PC-3 (cell line): Measurements from ENCODE around the gene PTGER2. TPM values are rescaled to one million over a fixed set of nuclear protein-coding genes. Genes with fewer than 3 reads are reported as not detected.

Experiments
- ATAC-seq: fragments of 200-7000 bp; cut with Tn5 transposase; 2 replicates; pipeline ENCODE4 v1.9.1; 2020; ENCODE audit warnings: mild to moderate bottlenecking, moderate library complexity
- BruUV-seq: library from RNA; stranded (reverse); fragments of 400-500 nt; replicated peaks from 2 replicates; lab custom pipeline; 2021; lab: Mats Ljungman, UMichigan
- CTCF ChIA-PET: fragments of 300-600 bp; sonication (Branson Sonifier 250); formaldehyde crosslinking; loops from one replicate; lab custom pipeline; 2022; ENCODE audit warnings: antibody characterized with exemption; lab: Charles Lee
- POLR2A ChIA-PET: fragments of 300-600 bp; sonication (Branson Sonifier 250); formaldehyde crosslinking; loops from one replicate; lab custom pipeline; 2022; ENCODE audit warnings: antibody characterized with exemption; ENCODE audit not compliant: unreplicated experiment; lab: Charles Lee
- DNase-seq: peaks from one replicate; pipeline ENCODE4 v3.0.0-alpha.2; 2015
- H2AFZ ChIP-seq: fragments of 300-600 bp; sonication (generic); 2 replicates; pipeline ENCODE4 v1.6.0; 2016; ENCODE audit warnings: antibody characterized with exemption, low read length
- H3F3A ChIP-seq: fragments of 300-600 bp; sonication (generic); one replicate; pipeline ENCODE4 v1.6.0; 2017; ENCODE audit warnings: antibody characterized with exemption, low read length, control low read depth, mild to moderate bottlenecking; ENCODE audit not compliant: unreplicated experiment
- H3K27ac ChIP-seq: fragments of 300-600 bp; sonication (generic); 2 replicates; pipeline ENCODE4 v1.5.1; 2016; ENCODE audit warnings: mild to moderate bottlenecking, low read length
- H3K27me3 ChIP-seq: fragments of 300-600 bp; sonication (generic); 2 replicates; pipeline ENCODE4 v1.6.1; 2016; ENCODE audit warnings: low read length, mixed read lengths
- H3K36me3 ChIP-seq: fragments of 300-600 bp; sonication (generic); 2 replicates; pipeline ENCODE4 v1.6.1; 2016; ENCODE audit warnings: low read depth, mixed run types, low read length, mixed read lengths
- H3K4me1 ChIP-seq: fragments of 300-600 bp; sonication (generic); 2 replicates; pipeline ENCODE4 v1.5.1; 2016; ENCODE audit warnings: low read length; ENCODE audit not compliant: insufficient read depth
- H3K4me2 ChIP-seq: fragments of 300-600 bp; sonication (generic); 2 replicates; pipeline ENCODE4 v1.6.0; 2016; ENCODE audit warnings: low read length
- H3K4me3 ChIP-seq: fragments of 300-600 bp; sonication (generic); 2 replicates; pipeline ENCODE4 v1.5.1; 2016; ENCODE audit warnings: mild to moderate bottlenecking, low read length, mixed read lengths
- H3K79me2 ChIP-seq: fragments of 300-600 bp; sonication (generic); 2 replicates; pipeline ENCODE4 v1.6.1; 2017; ENCODE audit warnings: low read length, mixed read lengths
- H3K9ac ChIP-seq: fragments of 300-600 bp; sonication (generic); 2 replicates; pipeline ENCODE4 v1.6.0; 2016; ENCODE audit warnings: mild to moderate bottlenecking, low read length
- H3K9me2 ChIP-seq: fragments of 300-600 bp; sonication (generic); replicated peaks from 2 replicates; pipeline ENCODE4 v1.6.1; 2016; ENCODE audit warnings: mixed run types, low read length, mixed read lengths
- H3K9me3 ChIP-seq: fragments of 300-600 bp; sonication (generic); 2 replicates; pipeline ENCODE4 v1.6.1; 2016; ENCODE audit warnings: low read length, mixed read lengths
- H4K20me1 ChIP-seq: fragments of 300-600 bp; sonication (generic); 2 replicates; pipeline ENCODE4 v1.6.1; 2016; ENCODE audit warnings: low read length, mixed read lengths
- CTCF ChIP-seq: fragments of 300-600 bp; sonication (generic); conservative IDR thresholded peaks from 2 replicates; pipeline ENCODE4 v1.5.1; 2017; ENCODE audit warnings: antibody characterized with exemption, low read depth, mild to moderate bottlenecking, low read length
- EZH2 ChIP-seq: fragments of 300-600 bp; sonication (generic); IDR thresholded peaks from one replicate; pipeline ENCODE4 v1.6.1; 2017; ENCODE audit warnings: antibody characterized with exemption, mild to moderate bottlenecking, low read length; ENCODE audit not compliant: unreplicated experiment
- EZH2phosphoT487 ChIP-seq: fragments of 300-600 bp; sonication (generic); IDR thresholded peaks from 2 replicates; pipeline ENCODE4 v1.6.1; 2018; ENCODE audit warnings: mild to moderate bottlenecking, antibody characterized with exemption, low read length, borderline replicate concordance
- intact Hi-C: fragments of 100-400 bp; cut with micrococcal nuclease; formaldehyde crosslinking; loops from 2 replicates; pipeline ENCODE4 v1.9.0; 2023
- total RNA-seq: library from RNA; depleted of rRNA; stranded (reverse); fragments of >200 nt; gene quantifications from 2 replicates; pipeline ENCODE4 v1.2.3, GENCODE V29; 2014

The PTGER2 gene
- total RNA-seq, 1 experiment from 2014 or later = 4.7 TPM

GRCh38 chr14:52277552-52277951 is 36.6 kb upstream of the PTGER2 start:
- no peak for ATAC-seq
- Histone ChIP-seq H3K4me3 (no peak overlapping the region), H3K27ac (no peak overlapping the region), H3K36me3 (no peaks in the 10 kb centered on the region), H4K20me1 (no peaks in the 10 kb centered on the region), H3K27me3 (no peaks in the 10 kb centered on the region), H3F3A (peaks cover 4% of the 10 kb centered on the region), H3K79me2 (no peaks in the 10 kb centered on the region), H3K4me1 (peaks cover 11% of the 10 kb centered on the region), H3K9me2 (no peaks in the 10 kb centered on the region), H2AFZ (no peak overlapping the region), H3K9me3 (no peaks in the 10 kb centered on the region), H3K9ac (no peak overlapping the region), H3K4me2 (no peak overlapping the region)
- TF ChIP-seq EZH2phosphoT487 = no peak
- no peak for TF ChIP-seq EZH2
- TF ChIP-seq CTCF = no peak
- DNase-seq = peak; percentile 31
- intact Hi-C loops = loop anchor here (10.0 kb wide), 1 partner anchor 453 kb away; no protein-coding TSS in a partner anchor
- no TSS peak for BruUV-seq
- ChIA-PET POLR2A (no interaction called here), CTCF (no interaction called here)

GRCh38 chr14:52279408-52279807 is 34.7 kb upstream of the PTGER2 start:
- no peaks in the 10 kb centered on the region for H4K20me1 ChIP-seq
- CTCF ChIA-PET = no interaction called here
- BruUV-seq = no TSS peak
- H3K27me3 ChIP-seq = no peaks in the 10 kb centered on the region
- H3K4me2 ChIP-seq = peak overlapping the region; percentile 42
- 0 out of 2 replicates have a peak overlapping the region, but pooled peaks have one; percentile 14 for H3K27ac ChIP-seq
- H3K36me3 ChIP-seq = no peaks in the 10 kb centered on the region
- no peaks in the 10 kb centered on the region for H3K79me2 ChIP-seq
- H3K4me3 ChIP-seq = no peak overlapping the region
- ATAC-seq (peak; percentile 75), DNase-seq (peak; percentile 77)
- peaks cover 11% of the 10 kb centered on the region for H3K4me1 ChIP-seq
- peaks cover 4% of the 10 kb centered on the region for H3F3A ChIP-seq
- H3K9ac ChIP-seq = no peak overlapping the region
- no peaks in the 10 kb centered on the region for H3K9me2 ChIP-seq
- peak overlapping the region; percentile 60; the same call in 1 of the 2 replicates for H2AFZ ChIP-seq
- H3K9me3 ChIP-seq = no peaks in the 10 kb centered on the region
- POLR2A ChIA-PET = no interaction called here
- intact Hi-C loops = loop anchor here (10.0 kb wide), 1 partner anchor 455 kb away; no protein-coding TSS in a partner anchor
- no peak for TF ChIP-seq EZH2
- no peak for TF ChIP-seq EZH2phosphoT487
- no peak for TF ChIP-seq CTCF

- ATAC-seq (peak; percentile 62; the same call in 1 of the 2 replicates), DNase-seq (peak; percentile 19)
- Histone ChIP-seq H3K9ac (no peak overlapping the region), H3K9me2 (no peaks in the 10 kb centered on the region), H3K27ac (no peak overlapping the region), H3K9me3 (no peaks in the 10 kb centered on the region), H3F3A (peaks cover 4% of the 10 kb centered on the region), H3K4me1 (peaks cover 11% of the 10 kb centered on the region), H2AFZ (no peak overlapping the region), H3K4me3 (no peak overlapping the region), H3K36me3 (no peaks in the 10 kb centered on the region), H4K20me1 (no peaks in the 10 kb centered on the region), H3K79me2 (no peaks in the 10 kb centered on the region), H3K27me3 (no peaks in the 10 kb centered on the region), H3K4me2 (no peak overlapping the region)
- ChIA-PET CTCF (no interaction called here), POLR2A (interaction anchor here (0.5 kb wide), 1 partner anchor 269 kb away, joined by 3 read pairs; the partner anchor contains the start of gene TXNDC16)
- no TSS peak for BruUV-seq
- intact Hi-C loops = no loop called here
- TF ChIP-seq EZH2phosphoT487 = no peak
- TF ChIP-seq CTCF = no peak
- no peak for TF ChIP-seq EZH2
Observed at GRCh38 chr14:52283099-52283498, 31.0 kb upstream of the PTGER2 start.
